ENCODE measurements around the gene TNFRSF17.
"Not testable (repeated sequence)": the region's sequence is repeated elsewhere in the genome, so short reads cannot be mapped to it uniquely, and the experiment has no call there.

TNFRSF17 gene

DNA sequence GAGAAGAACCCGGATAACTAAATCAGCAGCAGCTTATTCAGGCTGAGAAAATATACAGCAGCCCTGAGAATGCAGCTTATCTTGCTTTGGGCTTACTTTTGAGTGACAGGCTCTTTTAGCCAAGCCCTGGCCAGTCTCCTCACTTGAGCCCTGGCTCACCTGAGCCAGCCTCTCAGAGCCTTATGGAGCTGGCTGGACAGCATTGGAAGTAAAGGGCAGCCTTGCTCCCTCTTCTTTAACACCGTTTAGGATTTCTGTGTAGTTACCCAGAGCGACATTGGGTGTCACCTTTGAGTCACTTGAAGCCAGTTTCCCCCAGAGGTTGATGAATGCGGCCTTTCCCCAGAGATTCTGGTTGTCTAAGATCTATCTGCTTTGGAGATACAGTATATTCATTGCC, 15.5 kb upstream of the TNFRSF17 start:
- DNase-seq (ENCODE audit: low read depth): peak; percentile 60
- TF ChIP-seq, protein P1, sequence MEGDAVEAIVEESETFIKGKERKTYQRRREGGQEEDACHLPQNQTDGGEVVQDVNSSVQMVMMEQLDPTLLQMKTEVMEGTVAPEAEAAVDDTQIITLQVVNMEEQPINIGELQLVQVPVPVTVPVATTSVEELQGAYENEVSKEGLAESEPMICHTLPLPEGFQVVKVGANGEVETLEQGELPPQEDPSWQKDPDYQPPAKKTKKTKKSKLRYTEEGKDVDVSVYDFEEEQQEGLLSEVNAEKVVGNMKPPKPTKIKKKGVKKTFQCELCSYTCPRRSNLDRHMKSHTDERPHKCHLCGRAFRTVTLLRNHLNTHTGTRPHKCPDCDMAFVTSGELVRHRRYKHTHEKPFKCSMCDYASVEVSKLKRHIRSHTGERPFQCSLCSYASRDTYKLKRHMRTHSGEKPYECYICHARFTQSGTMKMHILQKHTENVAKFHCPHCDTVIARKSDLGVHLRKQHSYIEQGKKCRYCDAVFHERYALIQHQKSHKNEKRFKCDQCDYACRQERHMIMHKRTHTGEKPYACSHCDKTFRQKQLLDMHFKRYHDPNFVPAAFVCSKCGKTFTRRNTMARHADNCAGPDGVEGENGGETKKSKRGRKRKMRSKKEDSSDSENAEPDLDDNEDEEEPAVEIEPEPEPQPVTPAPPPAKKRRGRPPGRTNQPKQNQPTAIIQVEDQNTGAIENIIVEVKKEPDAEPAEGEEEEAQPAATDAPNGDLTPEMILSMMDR (conservative IDR thresholded peaks at IDR 0.05; ENCODE audit: low read length): peak; percentile 75
- H3K4me3 ChIP-seq (ENCODE audit: low read length): no peak overlapping the region

DNA sequence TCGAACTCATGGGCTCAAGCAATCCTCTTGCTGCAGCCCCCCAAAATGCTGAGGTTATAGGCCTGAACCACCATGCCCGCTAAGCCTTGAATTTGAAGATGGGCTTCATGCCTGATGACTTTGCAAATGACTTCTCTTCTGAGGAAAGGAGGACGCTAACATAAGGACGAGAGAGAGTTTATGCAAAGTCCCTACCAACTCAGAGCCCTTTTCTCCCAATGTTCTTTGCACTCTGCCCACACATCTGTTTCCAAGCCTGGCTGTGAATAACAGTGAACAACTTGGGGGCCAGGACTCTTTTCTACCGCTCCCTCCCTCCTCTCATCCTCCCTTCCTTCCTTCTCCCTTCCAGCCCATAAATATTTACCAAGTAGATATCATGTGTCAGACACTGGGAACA, 14.6 kb upstream of the TNFRSF17 start:
- H3K4me3 ChIP-seq (ENCODE audit: low read length): no peak overlapping the region
- TF ChIP-seq, protein P1 (conservative IDR thresholded peaks at IDR 0.05; ENCODE audit: low read length): no peak
- no peak for DNase-seq (ENCODE audit: low read depth)

DNA sequence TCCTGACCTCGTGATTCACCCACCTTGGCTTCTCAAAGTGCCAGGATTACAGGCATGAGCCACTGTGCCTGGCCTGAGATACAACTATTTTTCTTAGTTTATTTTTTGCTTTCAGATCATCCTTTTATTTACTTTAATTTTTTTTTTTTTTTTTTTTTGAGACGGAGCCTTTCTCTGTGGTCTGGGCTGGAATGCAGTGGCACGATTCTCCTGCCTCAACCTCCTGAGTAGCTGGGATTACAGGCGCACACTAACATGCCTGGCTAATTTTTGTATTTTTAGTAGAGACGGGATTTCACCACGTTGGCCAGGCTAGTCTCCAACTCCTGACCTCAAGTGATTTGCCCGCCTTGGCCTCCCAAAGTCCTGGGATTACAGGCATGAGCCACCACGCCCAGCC, 11.4 kb upstream of the TNFRSF17 start:
- not testable (repeated sequence) for DNase-seq (ENCODE audit: low read depth)

DNA sequence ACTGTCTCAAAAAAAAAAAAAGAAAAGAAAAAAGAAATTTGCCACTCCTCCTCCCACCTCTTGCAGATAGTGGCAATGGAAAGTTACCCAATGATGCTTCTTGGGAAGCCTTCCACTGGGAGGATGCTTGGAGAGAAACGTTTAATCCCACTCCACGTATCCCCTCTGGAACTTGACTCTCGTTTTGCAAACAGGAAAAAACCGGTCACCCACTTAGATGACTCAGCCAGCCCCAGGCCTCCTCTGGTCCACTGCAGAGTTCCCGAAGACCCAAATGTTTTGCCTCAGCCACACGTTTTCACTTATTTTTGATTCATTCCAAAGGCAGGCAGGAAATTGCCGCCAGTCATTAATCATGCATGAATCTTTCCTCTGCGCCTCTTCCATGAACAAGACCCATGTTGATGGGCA, 9.3 kb upstream of the TNFRSF17 start:
- TF ChIP-seq, protein P1 (conservative IDR thresholded peaks at IDR 0.05; ENCODE audit: low read length): no peak
- peak overlapping the region; percentile 23 for H3K4me3 ChIP-seq (ENCODE audit: low read length)
- DNase-seq (ENCODE audit: low read depth): peak; percentile 96

More for the DNA sequence above, 11.4 kb upstream of the TNFRSF17 start:
- H3K4me3 ChIP-seq (ENCODE audit: low read length): not testable (repeated sequence)

DNA sequence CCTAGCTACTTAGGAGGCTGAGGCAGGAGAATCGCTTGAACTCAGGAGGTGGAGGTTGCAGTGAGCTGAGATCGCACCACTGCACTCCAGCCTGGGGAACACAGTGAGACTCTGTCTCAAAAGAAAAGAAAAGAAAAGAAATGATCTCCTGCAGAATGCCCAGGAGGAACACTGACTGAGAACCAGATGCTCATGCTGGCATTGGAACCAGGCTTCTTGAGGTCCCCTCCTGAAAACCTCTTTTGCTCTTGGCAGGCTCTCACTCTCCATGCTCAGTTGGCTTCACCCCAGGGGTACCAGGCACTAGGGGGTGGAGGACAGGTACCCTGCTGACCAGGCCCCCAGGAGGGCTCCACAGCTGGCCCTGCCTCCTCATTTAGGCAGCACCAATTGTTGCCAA, 8.5 kb upstream of the TNFRSF17 start:
- no peak overlapping the region for H3K4me3 ChIP-seq (ENCODE audit: low read length)
- no peak for DNase-seq (ENCODE audit: low read depth)
- TF ChIP-seq, protein P1 (conservative IDR thresholded peaks at IDR 0.05; ENCODE audit: low read length): no peak

DNA sequence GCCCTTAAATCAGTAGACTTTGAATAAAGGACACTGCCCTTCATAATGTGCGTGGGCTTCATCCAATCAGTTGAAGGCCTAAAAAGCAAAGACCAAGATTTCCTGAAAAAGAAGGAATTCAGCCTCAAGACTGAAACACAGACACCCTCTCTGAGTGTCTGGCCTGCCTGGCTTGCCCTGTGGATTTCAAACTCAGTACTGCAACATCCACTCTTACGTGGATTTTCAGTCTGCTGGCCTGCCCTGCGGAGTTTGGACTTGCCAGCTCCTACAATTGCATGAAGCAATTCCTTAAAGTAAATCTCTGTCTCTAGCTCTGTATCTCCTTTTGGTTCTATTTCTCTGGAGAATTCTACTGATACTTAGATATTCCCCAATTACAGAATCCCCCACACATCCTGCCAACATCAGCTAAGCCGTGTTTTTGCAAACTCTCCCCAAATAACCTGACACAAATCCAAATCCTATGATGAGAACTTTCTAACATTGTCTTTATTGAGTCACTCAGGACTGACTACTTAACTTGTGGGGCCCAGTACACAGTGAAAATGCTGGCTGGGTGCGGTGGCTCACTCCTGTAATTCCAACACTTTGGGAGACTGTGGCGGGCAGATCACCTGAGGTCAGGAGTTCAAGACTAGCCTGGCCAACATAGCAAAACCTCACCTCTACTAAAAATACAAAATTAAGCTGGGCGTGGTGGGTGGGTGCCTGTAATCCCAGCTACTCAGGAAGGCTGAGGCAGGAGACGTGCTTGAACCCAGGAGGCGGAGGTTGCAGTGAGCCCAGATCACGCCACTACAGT, 7.2 kb upstream of the TNFRSF17 start:
- peak; percentile 36 for DNase-seq (ENCODE audit: low read depth)
- no peak overlapping the region for H3K4me3 ChIP-seq (ENCODE audit: low read length)
- TF ChIP-seq, protein P1 (conservative IDR thresholded peaks at IDR 0.05; ENCODE audit: low read length): no peak

DNA sequence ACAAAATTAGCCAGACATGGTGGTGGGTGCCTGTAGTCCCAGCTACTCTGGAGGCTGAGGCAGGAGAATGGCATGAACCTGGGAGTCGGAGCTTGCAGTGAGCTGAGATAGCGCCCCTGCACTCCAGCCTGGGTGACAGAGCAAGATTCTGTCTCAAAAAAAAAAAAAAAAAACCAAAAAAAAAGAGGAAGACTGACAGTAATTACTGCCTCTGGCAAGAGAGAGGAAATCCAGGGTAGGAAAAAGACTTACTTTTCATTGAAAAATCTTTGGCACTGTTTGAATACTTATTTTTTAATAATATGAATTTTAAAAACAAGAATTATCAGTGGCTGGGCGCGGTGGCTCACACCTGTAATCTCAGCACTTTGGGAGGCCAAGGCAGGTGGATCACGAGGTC, 2.6 kb upstream of the TNFRSF17 start:
- H3K4me3 ChIP-seq (ENCODE audit: low read length); DNase-seq (ENCODE audit: low read depth): not testable (repeated sequence)

DNA sequence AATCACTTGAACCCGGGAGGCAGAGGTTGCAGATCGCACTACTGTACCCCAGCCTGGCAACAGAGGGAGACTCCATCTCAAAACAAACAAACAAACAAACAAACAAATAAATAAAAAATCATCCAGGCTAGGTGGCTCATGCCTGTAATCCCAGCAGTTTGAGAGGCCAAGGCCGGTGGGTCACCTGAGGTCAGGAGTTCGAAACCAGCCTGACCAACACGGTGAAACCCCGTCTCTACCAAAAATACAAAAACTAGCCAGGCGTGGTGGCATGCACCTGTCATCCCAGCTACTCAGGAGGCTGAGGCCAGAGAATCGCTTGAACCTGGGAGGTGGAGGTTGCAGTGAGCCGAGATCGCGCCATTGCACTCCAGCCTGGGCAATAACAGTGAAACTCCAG, 2.0 kb upstream of the TNFRSF17 start:
- DNase-seq (ENCODE audit: low read depth); H3K4me3 ChIP-seq (ENCODE audit: low read length): not testable (repeated sequence)

DNA sequence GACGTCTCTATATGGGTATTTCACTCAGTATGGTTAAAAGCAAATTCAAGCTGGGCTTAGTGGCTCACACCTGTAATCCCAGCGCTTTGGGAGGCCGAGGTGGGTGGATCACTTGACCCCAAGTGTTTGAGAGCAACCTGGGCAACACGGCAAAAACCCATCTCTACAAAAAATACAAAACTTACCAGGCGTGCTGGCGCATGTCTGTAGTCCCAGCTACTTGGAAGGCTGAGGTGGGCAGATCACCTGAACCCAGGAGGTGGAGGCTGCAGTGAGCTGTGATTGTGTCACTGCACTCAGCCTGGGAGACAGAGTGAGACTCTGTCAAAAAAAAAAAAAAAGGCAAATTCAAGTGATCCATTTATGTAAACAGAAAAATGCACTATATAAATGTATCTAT, 1.3 kb upstream of the TNFRSF17 start:
- no peak overlapping the region for H3K4me3 ChIP-seq (ENCODE audit: low read length)
- no peak for DNase-seq (ENCODE audit: low read depth)
- TF ChIP-seq, protein P1 (conservative IDR thresholded peaks at IDR 0.05; ENCODE audit: low read length): no peak
